SK-N-SH treated with all-trans-retinoic acid at 6 μM for 48 hours (cell line): ENCODE measurements around the gene CSRP2.

Source experiments
- ATAC-seq: fragments of 200-7000 bp; cut with Tn5 transposase; 3 replicates; pipeline ENCODE4 v1.9.1; 2020; ENCODE audit warnings: mild to moderate bottlenecking, moderate library complexity
- ARNTL ChIP-seq: fragments of 450-650 bp; formaldehyde crosslinking; IDR thresholded peaks from 2 replicates; pipeline ENCODE4 v1.5.0; 2020; ENCODE audit warnings: low read depth, mild to moderate bottlenecking, moderate library complexity, borderline replicate concordance
- BACH2 ChIP-seq: fragments of 250-450 bp; sonication (Bioruptor Pico); IDR thresholded peaks from 2 replicates; pipeline ENCODE4 v1.9.0; 2021; ENCODE audit warnings: mild to moderate bottlenecking, borderline replicate concordance
- CSDC2 ChIP-seq: fragments of 250-450 bp; sonication (Bioruptor Pico); IDR thresholded peaks from 2 replicates; pipeline ENCODE4 v1.5.0; 2020; ENCODE audit warnings: mild to moderate bottlenecking, moderate library complexity
- ESRRG ChIP-seq: fragments of 250-450 bp; sonication (Bioruptor Pico); IDR thresholded peaks from 2 replicates; pipeline ENCODE4 v1.6.1; 2021; ENCODE audit warnings: mild to moderate bottlenecking
- ISL1 ChIP-seq: fragments of 250-450 bp; sonication (Bioruptor Pico); IDR thresholded peaks from 2 replicates; pipeline ENCODE4 v2.1.2; 2022; ENCODE audit warnings: mild to moderate bottlenecking, moderate library complexity
- OSR1 ChIP-seq: fragments of 250-450 bp; sonication (Bioruptor Pico); IDR thresholded peaks from 2 replicates; pipeline ENCODE4 v1.8.0; 2022; ENCODE audit warnings: moderate library complexity, mild to moderate bottlenecking, inconsistent platforms
- PPARA ChIP-seq: fragments of 250-450 bp; sonication (Bioruptor Pico); IDR thresholded peaks from 2 replicates; pipeline ENCODE4 v1.5.0; 2020; ENCODE audit warnings: mild to moderate bottlenecking, borderline replicate concordance
- RARB ChIP-seq: fragments of 250-450 bp; sonication (Bioruptor Pico); IDR thresholded peaks from 2 replicates; pipeline ENCODE4 v1.8.0; 2021; ENCODE audit warnings: mild to moderate bottlenecking, moderate library complexity
- SNAI2 ChIP-seq: fragments of 250-450 bp; sonication (Bioruptor Pico); IDR thresholded peaks from 2 replicates; pipeline ENCODE4 v1.5.0; 2020; ENCODE audit warnings: mild to moderate bottlenecking, moderate library complexity
- TCF4 ChIP-seq: fragments of 250-450 bp; sonication (Bioruptor Pico); IDR thresholded peaks from 2 replicates; pipeline ENCODE4 v1.8.0; 2021; ENCODE audit warnings: mild to moderate bottlenecking, moderate library complexity, borderline replicate concordance
- TOX ChIP-seq: fragments of 250-450 bp; sonication (Bioruptor Pico); IDR thresholded peaks from 2 replicates; pipeline ENCODE4 v1.8.0; 2021; ENCODE audit warnings: mild to moderate bottlenecking, moderate library complexity, borderline replicate concordance
- ZC3H10 ChIP-seq: fragments of 250-450 bp; sonication (Bioruptor Pico); IDR thresholded peaks from 2 replicates; pipeline ENCODE4 v1.5.1; 2021; ENCODE audit warnings: mild to moderate bottlenecking, moderate library complexity
- ZFP3 ChIP-seq: fragments of 250-450 bp; sonication (Bioruptor Pico); IDR thresholded peaks from 2 replicates; pipeline ENCODE4 v1.5.0; 2020; ENCODE audit warnings: mild to moderate bottlenecking, moderate library complexity
- ZFP30 ChIP-seq: fragments of 450-650 bp; formaldehyde crosslinking; IDR thresholded peaks from 2 replicates; pipeline ENCODE4 v1.5.0; 2022; ENCODE audit warnings: mild to moderate bottlenecking, moderate library complexity
- ZNF70 ChIP-seq: fragments of 450-650 bp; formaldehyde crosslinking; IDR thresholded peaks from 2 replicates; pipeline ENCODE4 v1.5.0; 2020; ENCODE audit warnings: mild to moderate bottlenecking, moderate library complexity
- ZNF8 ChIP-seq: fragments of 450-650 bp; formaldehyde crosslinking; IDR thresholded peaks from 2 replicates; pipeline ENCODE4 v1.5.0; 2020; ENCODE audit warnings: mild to moderate bottlenecking, moderate library complexity
- TF ChIP-seq, protein P1 (sequence below): fragments of 250-450 bp; sonication (Bioruptor Pico); IDR thresholded peaks from 2 replicates; pipeline ENCODE4 v1.5.1; 2020; ENCODE audit warnings: low read depth, mild to moderate bottlenecking, moderate library complexity
- TF ChIP-seq, protein P2 (sequence below): fragments of 250-450 bp; sonication (Bioruptor Pico); IDR thresholded peaks from 2 replicates; pipeline ENCODE4 v1.8.0; 2021; ENCODE audit warnings: low read depth, mild to moderate bottlenecking, moderate library complexity, borderline replicate concordance
- TF ChIP-seq, protein P3 (sequence below): fragments of 250-450 bp; sonication (Bioruptor Pico); IDR thresholded peaks from 2 replicates; pipeline ENCODE4 v1.5.0; 2020; ENCODE audit warnings: mild to moderate bottlenecking, moderate library complexity
- TF ChIP-seq, protein P4 (sequence below): fragments of 250-450 bp; sonication (Bioruptor Pico); IDR thresholded peaks from 2 replicates; pipeline ENCODE4 v1.8.0; 2020; ENCODE audit warnings: mild to moderate bottlenecking, moderate library complexity, borderline replicate concordance
- TF ChIP-seq, protein P5 (sequence below): fragments of 250-450 bp; sonication (Bioruptor Pico); IDR thresholded peaks from 2 replicates; pipeline ENCODE4 v1.5.1; 2021; ENCODE audit warnings: mild to moderate bottlenecking, moderate library complexity

Gene CSRP2

DNA sequence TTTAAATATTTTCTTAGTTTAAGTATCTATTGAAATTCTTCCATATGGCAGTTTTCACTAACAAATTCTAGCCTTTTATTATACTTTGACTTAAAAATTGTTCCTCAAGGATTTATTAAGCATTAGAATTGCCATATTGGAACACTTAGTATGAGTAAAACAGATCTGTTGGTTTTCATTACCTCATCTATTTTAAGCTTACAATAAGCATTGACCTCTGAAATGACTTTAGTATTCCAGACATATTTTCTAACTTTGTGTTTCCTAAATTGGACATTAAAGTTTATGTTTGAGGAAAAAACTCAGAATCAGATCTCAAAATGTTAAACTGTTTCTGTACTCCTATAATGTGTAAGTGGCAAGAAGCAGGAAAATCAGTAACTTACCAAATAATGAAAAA lies 48.4 kb downstream of the CSRP2 start:
- TF ChIP-seq ISL1 (CRISPR knock-in tag) = no peak
- no peak for TF ChIP-seq ZFP3 (CRISPR knock-in tag)
- TF ChIP-seq, protein P1, sequence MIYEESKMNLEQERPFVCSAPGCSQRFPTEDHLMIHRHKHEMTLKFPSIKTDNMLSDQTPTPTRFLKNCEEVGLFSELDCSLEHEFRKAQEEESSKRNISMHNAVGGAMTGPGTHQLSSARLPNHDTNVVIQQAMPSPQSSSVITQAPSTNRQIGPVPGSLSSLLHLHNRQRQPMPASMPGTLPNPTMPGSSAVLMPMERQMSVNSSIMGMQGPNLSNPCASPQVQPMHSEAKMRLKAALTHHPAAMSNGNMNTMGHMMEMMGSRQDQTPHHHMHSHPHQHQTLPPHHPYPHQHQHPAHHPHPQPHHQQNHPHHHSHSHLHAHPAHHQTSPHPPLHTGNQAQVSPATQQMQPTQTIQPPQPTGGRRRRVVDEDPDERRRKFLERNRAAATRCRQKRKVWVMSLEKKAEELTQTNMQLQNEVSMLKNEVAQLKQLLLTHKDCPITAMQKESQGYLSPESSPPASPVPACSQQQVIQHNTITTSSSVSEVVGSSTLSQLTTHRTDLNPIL = no peak
- TF ChIP-seq, protein P2, sequence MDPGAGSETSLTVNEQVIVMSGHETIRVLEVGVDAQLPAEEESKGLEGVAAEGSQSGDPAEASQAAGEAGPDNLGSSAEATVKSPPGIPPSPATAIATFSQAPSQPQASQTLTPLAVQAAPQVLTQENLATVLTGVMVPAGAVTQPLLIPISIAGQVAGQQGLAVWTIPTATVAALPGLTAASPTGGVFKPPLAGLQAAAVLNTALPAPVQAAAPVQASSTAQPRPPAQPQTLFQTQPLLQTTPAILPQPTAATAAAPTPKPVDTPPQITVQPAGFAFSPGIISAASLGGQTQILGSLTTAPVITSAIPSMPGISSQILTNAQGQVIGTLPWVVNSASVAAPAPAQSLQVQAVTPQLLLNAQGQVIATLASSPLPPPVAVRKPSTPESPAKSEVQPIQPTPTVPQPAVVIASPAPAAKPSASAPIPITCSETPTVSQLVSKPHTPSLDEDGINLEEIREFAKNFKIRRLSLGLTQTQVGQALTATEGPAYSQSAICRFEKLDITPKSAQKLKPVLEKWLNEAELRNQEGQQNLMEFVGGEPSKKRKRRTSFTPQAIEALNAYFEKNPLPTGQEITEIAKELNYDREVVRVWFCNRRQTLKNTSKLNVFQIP (CRISPR knock-in tag) = no peak
- no peak for TF ChIP-seq OSR1 (CRISPR knock-in tag)
- no peak for TF ChIP-seq SNAI2 (CRISPR knock-in tag)
- TF ChIP-seq ZFP30 (CRISPR knock-in tag) = no peak
- no peak for TF ChIP-seq RARB (CRISPR knock-in tag)
- no peak for TF ChIP-seq ZC3H10 (CRISPR knock-in tag)
- no peak for TF ChIP-seq ZNF70
- TF ChIP-seq ESRRG (CRISPR knock-in tag) = no peak
- TF ChIP-seq TOX (CRISPR knock-in tag) = no peak
- no peak for TF ChIP-seq TCF4
- ATAC-seq = no peak

DNA sequence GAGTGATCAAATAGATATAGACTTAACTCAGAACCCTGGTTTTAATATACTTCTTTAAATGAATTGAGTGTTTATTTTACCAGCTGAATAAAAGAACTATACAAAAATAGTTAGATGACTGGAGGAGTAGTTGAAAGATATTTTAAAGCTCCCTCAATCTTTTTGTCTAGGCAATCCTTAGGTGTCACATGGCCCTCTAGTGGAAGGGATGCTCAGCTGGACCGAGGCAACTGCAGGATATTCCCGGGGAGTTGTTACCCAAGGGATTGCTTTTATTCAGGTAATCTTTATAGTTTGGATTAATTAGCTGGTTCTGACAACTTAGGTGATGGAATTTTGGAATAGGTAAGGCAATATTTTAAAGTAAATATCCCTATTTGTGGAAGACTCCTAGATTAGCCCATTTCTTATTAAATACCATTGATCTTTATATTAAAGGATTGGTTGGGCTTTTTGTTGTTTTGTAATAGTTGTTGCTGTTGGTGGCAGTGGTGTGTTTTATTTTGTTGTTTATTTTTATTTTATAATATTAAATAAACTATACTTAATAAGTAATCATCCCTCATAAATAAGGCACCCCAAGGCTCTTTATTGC lies 57.8 kb downstream of the CSRP2 start:
- TF ChIP-seq ZNF8 (CRISPR knock-in tag) (no peak), ZC3H10 (CRISPR knock-in tag) (no peak), TCF4 (no peak), PPARA (CRISPR knock-in tag) (no peak), CSDC2 (no peak), RARB (CRISPR knock-in tag) (no peak)
- peak; percentile 82 for ATAC-seq

DNA sequence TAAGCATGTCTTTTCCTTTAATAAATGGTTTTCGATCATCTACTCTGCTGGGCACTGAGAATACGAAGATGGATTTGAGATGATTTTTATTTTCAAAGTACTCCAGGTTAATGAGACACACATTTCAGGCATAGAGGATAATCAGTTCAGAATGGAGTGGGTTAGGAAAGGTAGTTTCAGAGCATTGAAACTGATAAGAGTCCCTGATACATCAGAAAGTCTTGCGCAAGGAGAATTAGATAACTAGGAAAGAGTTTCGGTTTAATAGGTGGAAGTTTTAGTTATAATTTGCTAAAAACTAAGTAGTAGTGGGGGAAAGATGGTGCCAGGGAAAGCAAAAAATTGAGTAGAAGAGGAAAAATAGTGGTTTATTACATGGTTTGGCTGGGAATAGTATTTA lies 64.8 kb downstream of the CSRP2 start:
- TF ChIP-seq PPARA (CRISPR knock-in tag) = no peak
- no peak for TF ChIP-seq ZNF8 (CRISPR knock-in tag)
- TF ChIP-seq ZC3H10 (CRISPR knock-in tag) = no peak
- TF ChIP-seq CSDC2 = no peak
- TF ChIP-seq TCF4 = no peak
- TF ChIP-seq, protein P1 = no peak
- TF ChIP-seq, all 23 proteins: peak for 0
- no peak for ATAC-seq

DNA sequence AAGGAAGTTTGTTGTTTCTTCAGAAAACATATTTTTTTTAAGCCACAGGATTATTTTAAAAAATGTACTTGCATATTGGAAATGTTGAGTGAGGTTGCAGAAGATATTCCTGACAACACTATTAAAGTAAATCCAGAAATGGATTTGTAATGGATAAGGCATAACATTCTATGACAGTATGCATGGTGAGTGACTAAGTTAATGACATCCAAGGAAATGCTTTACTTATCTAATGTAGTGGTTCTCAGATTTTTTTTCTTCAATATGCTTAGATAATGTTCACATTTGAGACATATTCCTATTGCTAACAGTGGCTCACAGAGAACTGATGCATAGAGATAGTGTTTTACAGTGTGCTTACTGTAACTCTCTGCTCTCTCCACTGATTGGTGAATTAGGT lies 65.6 kb downstream of the CSRP2 start:
- ATAC-seq = no peak
- TF ChIP-seq RARB (CRISPR knock-in tag) = no peak
- TF ChIP-seq ZNF70 = no peak
- no peak for TF ChIP-seq ARNTL (CRISPR knock-in tag)
- TF ChIP-seq TOX (CRISPR knock-in tag) = no peak
- no peak for TF ChIP-seq ESRRG (CRISPR knock-in tag)
- TF ChIP-seq, protein P3, sequence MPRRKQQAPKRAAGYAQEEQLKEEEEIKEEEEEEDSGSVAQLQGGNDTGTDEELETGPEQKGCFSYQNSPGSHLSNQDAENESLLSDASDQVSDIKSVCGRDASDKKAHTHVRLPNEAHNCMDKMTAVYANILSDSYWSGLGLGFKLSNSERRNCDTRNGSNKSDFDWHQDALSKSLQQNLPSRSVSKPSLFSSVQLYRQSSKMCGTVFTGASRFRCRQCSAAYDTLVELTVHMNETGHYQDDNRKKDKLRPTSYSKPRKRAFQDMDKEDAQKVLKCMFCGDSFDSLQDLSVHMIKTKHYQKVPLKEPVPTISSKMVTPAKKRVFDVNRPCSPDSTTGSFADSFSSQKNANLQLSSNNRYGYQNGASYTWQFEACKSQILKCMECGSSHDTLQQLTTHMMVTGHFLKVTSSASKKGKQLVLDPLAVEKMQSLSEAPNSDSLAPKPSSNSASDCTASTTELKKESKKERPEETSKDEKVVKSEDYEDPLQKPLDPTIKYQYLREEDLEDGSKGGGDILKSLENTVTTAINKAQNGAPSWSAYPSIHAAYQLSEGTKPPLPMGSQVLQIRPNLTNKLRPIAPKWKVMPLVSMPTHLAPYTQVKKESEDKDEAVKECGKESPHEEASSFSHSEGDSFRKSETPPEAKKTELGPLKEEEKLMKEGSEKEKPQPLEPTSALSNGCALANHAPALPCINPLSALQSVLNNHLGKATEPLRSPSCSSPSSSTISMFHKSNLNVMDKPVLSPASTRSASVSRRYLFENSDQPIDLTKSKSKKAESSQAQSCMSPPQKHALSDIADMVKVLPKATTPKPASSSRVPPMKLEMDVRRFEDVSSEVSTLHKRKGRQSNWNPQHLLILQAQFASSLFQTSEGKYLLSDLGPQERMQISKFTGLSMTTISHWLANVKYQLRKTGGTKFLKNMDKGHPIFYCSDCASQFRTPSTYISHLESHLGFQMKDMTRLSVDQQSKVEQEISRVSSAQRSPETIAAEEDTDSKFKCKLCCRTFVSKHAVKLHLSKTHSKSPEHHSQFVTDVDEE (CRISPR knock-in tag) = no peak
- no peak for TF ChIP-seq ZNF8 (CRISPR knock-in tag)
- no peak for TF ChIP-seq BACH2 (CRISPR knock-in tag)
- TF ChIP-seq, protein P4, sequence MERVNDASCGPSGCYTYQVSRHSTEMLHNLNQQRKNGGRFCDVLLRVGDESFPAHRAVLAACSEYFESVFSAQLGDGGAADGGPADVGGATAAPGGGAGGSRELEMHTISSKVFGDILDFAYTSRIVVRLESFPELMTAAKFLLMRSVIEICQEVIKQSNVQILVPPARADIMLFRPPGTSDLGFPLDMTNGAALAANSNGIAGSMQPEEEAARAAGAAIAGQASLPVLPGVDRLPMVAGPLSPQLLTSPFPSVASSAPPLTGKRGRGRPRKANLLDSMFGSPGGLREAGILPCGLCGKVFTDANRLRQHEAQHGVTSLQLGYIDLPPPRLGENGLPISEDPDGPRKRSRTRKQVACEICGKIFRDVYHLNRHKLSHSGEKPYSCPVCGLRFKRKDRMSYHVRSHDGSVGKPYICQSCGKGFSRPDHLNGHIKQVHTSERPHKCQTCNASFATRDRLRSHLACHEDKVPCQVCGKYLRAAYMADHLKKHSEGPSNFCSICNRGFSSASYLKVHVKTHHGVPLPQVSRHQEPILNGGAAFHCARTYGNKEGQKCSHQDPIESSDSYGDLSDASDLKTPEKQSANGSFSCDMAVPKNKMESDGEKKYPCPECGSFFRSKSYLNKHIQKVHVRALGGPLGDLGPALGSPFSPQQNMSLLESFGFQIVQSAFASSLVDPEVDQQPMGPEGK (CRISPR knock-in tag) = no peak
- TF ChIP-seq, protein P5, sequence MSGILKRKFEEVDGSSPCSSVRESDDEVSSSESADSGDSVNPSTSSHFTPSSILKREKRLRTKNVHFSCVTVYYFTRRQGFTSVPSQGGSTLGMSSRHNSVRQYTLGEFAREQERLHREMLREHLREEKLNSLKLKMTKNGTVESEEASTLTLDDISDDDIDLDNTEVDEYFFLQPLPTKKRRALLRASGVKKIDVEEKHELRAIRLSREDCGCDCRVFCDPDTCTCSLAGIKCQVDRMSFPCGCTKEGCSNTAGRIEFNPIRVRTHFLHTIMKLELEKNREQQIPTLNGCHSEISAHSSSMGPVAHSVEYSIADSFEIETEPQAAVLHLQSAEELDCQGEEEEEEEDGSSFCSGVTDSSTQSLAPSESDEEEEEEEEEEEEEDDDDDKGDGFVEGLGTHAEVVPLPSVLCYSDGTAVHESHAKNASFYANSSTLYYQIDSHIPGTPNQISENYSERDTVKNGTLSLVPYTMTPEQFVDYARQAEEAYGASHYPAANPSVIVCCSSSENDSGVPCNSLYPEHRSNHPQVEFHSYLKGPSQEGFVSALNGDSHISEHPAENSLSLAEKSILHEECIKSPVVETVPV (CRISPR knock-in tag) = no peak
- TF ChIP-seq ZC3H10 (CRISPR knock-in tag) = no peak
- TF ChIP-seq CSDC2 = no peak
- no peak for TF ChIP-seq PPARA (CRISPR knock-in tag)
- TF ChIP-seq, protein P1 = no peak
- TF ChIP-seq ZFP30 (CRISPR knock-in tag) = no peak
